Caco-2 (cell line): ENCODE data around the gene DHRS1. TPM values are rescaled to one million over a fixed set of nuclear protein-coding genes. Genes with fewer than 3 reads are reported as not detected.

ENCODE experiments used
- BruUV-seq: library from RNA; stranded (reverse); fragments of 400-500 nt; replicated peaks from 2 replicates; lab custom pipeline; 2021; lab: Mats Ljungman, UMichigan
- CTCF ChIA-PET: fragments of 300-600 bp; sonication (Branson Sonifier 250); formaldehyde crosslinking; loops from one replicate; lab custom pipeline; 2022; ENCODE audit warnings: antibody characterized with exemption; lab: Charles Lee
- POLR2A ChIA-PET: fragments of 300-600 bp; sonication (Branson Sonifier 250); formaldehyde crosslinking; loops from one replicate; lab custom pipeline; 2022; ENCODE audit warnings: antibody characterized with exemption; lab: Charles Lee
- DNase-seq, 2 experiments: peaks; one replicate each; pipeline versions ENCODE4 v3.0.0 to v3.0.0-alpha.2; 2020 to 2022
- H3K27me3 ChIP-seq: replicated peaks from 2 replicates; pipeline ENCODE4 v1.6.0; 2011; ENCODE audit warnings: low read length; ENCODE audit not compliant: control insufficient read depth, insufficient read depth
- H3K36me3 ChIP-seq: 2 replicates; pipeline ENCODE4 v1.5.1; 2011; ENCODE audit warnings: low read length; ENCODE audit not compliant: control insufficient read depth, insufficient read depth
- H3K4me1 ChIP-seq: fragments of 250-450 bp; sonication (Bioruptor Pico); 2 replicates; pipeline ENCODE4 v1.5.1; 2020; ENCODE audit warnings: mild to moderate bottlenecking
- H3K4me3 ChIP-seq: 2 replicates; pipeline ENCODE4 v1.5.1; 2011; ENCODE audit warnings: low read depth, mild to moderate bottlenecking, control low read depth, low read length
- H3K9me3 ChIP-seq: fragments of 250-450 bp; sonication (Bioruptor Pico); 2 replicates; pipeline ENCODE4 v1.5.1; 2020; ENCODE audit warnings: mild to moderate bottlenecking, moderate library complexity
- H3K27ac Mint-ChIP-seq: one replicate; pipeline ENCODE4 v1.8.0; 2022; ENCODE audit warnings: mixed read lengths; ENCODE audit not compliant: unreplicated experiment
- H3K27me3 Mint-ChIP-seq: one replicate; pipeline ENCODE4 v1.8.0; 2022; ENCODE audit warnings: mixed read lengths; ENCODE audit not compliant: insufficient read depth, unreplicated experiment
- H3K36me3 Mint-ChIP-seq: one replicate; pipeline ENCODE4 v1.8.0; 2022; ENCODE audit warnings: mild to moderate bottlenecking, mixed read lengths; ENCODE audit not compliant: insufficient read depth, unreplicated experiment
- H3K4me1 Mint-ChIP-seq: one replicate; pipeline ENCODE4 v1.8.0; 2022; ENCODE audit warnings: low read depth, mixed read lengths; ENCODE audit not compliant: unreplicated experiment
- H3K4me3 Mint-ChIP-seq: one replicate; pipeline ENCODE4 v1.8.0; 2022; ENCODE audit warnings: mild to moderate bottlenecking, moderate library complexity, mixed read lengths; ENCODE audit not compliant: unreplicated experiment
- H3K9me3 Mint-ChIP-seq: one replicate; pipeline ENCODE4 v1.8.0; 2022; ENCODE audit warnings: mixed read lengths; ENCODE audit not compliant: unreplicated experiment
- CTCF ChIP-seq, 2 experiments: fragments of 200-600 bp in 1 of 2; IDR thresholded peaks; 1 replicate in 1 of 2; 2 replicates in 1 of 2; pipeline versions ENCODE4 v1.5.1 to v1.8.0; 2011 to 2022; ENCODE audit warnings: antibody characterized with exemption in 1 of 2, control low read depth in 1 of 2, inconsistent platforms in 1 of 2, low read depth in 1 of 2, low read length in 1 of 2, mild to moderate bottlenecking in 1 of 2, moderate library complexity in 1 of 2; ENCODE audit not compliant: insufficient read depth in 1 of 2, severe bottlenecking in 1 of 2, unreplicated experiment in 1 of 2
- intact Hi-C: fragments of 100-400 bp; cut with micrococcal nuclease; formaldehyde crosslinking; loops from one replicate; pipeline ENCODE4 v1.10.0; 2022; ENCODE audit not compliant: unreplicated experiment
- total RNA-seq: library from RNA; stranded (reverse); gene quantifications from 2 replicates; pipeline ENCODE4 v1.2.3, GENCODE V29; 2022

Gene DHRS1
- total RNA-seq, 1 experiment from 2014 or later, result 18.1 TPM

GRCh38 chr14:24281636-24282035 is 17.9 kb downstream of the DHRS1 start:
- Mint-ChIP-seq H3K9me3 (no peaks in the 10 kb centered on the region), H3K27ac (no peak overlapping the region), H3K4me3 (no peak overlapping the region), H3K36me3 (no peaks in the 10 kb centered on the region), H3K27me3 (no peaks in the 10 kb centered on the region), H3K4me1 (no peaks in the 10 kb centered on the region)
- H3K9me3 ChIP-seq, result no peaks in the 10 kb centered on the region
- intact Hi-C loops, result no loop called here
- no peaks in the 10 kb centered on the region for H3K36me3 ChIP-seq
- H3K27me3 ChIP-seq, result no peaks in the 10 kb centered on the region
- no peak overlapping the region for H3K4me3 ChIP-seq
- TF ChIP-seq CTCF (IDR thresholded peaks at IDR 0.05; ENCODE audit: insufficient read depth in 1 of 2, low read depth in 1 of 2, low read length in 1 of 2, severe bottlenecking in 1 of 2, unreplicated experiment in 1 of 2), result no peak
- no peaks in the 10 kb centered on the region for H3K4me1 ChIP-seq
- ChIA-PET CTCF (no interaction called here), POLR2A (no interaction called here)
- DNase-seq, result no peak
- BruUV-seq, result no TSS peak

GRCh38 chr14:24280797-24281460 is 18.7 kb downstream of the DHRS1 start:
- ChIA-PET POLR2A (no interaction called here), CTCF (interaction anchor here (1.6 kb wide), 1 partner anchor 10 kb away, joined by 5 read pairs; the partner anchor contains the start of gene RABGGTA)
- Histone ChIP-seq H3K4me3 (no peak overlapping the region), H3K4me1 (no peaks in the 10 kb centered on the region), H3K27me3 (no peaks in the 10 kb centered on the region), H3K9me3 (no peaks in the 10 kb centered on the region), H3K36me3 (no peaks in the 10 kb centered on the region)
- intact Hi-C loops, result no loop called here
- H3K27me3 Mint-ChIP-seq, result no peaks in the 10 kb centered on the region
- TF ChIP-seq CTCF (IDR thresholded peaks at IDR 0.05; ENCODE audit: insufficient read depth in 1 of 2, low read depth in 1 of 2, low read length in 1 of 2, severe bottlenecking in 1 of 2, unreplicated experiment in 1 of 2), result no peak
- H3K4me3 Mint-ChIP-seq, result no peak overlapping the region
- no peaks in the 10 kb centered on the region for H3K9me3 Mint-ChIP-seq
- no peak overlapping the region for H3K27ac Mint-ChIP-seq
- no peaks in the 10 kb centered on the region for H3K4me1 Mint-ChIP-seq
- DNase-seq, result no peak
- no peaks in the 10 kb centered on the region for H3K36me3 Mint-ChIP-seq
- no TSS peak for BruUV-seq

- Mint-ChIP-seq H3K36me3 (no peaks in the 10 kb centered on the region), H3K9me3 (no peaks in the 10 kb centered on the region), H3K27ac (no peak overlapping the region), H3K4me1 (no peaks in the 10 kb centered on the region), H3K4me3 (no peak overlapping the region), H3K27me3 (no peaks in the 10 kb centered on the region)
- Histone ChIP-seq H3K36me3 (no peaks in the 10 kb centered on the region), H3K4me3 (no peak overlapping the region), H3K4me1 (no peaks in the 10 kb centered on the region), H3K9me3 (no peaks in the 10 kb centered on the region), H3K27me3 (no peaks in the 10 kb centered on the region)
- intact Hi-C loops, result no loop called here
- no peak for DNase-seq
- ChIA-PET CTCF (interaction anchor here (0.6 to 1.6 kb wide), 5 partner anchors 8 to 51 kb away, joined by 3 to 5 read pairs (median 3); partner anchors contain the start of gene RABGGTA), POLR2A (no interaction called here)
- no TSS peak for BruUV-seq
- TF ChIP-seq CTCF (IDR thresholded peaks at IDR 0.05; ENCODE audit: insufficient read depth in 1 of 2, low read depth in 1 of 2, low read length in 1 of 2, severe bottlenecking in 1 of 2, unreplicated experiment in 1 of 2), result no peak
Measured at GRCh38 chr14:24279301-24280186, 20.0 kb downstream of the DHRS1 start.
